Right ventricle myocardium inferior (tissue), 1 donor: ENCODE results near the gene FOXJ3. TPM values are rescaled to one million over a fixed set of nuclear protein-coding genes. Genes with fewer than 3 reads are reported as not detected.

Experiments used
- ATAC-seq: fragments of 200-7000 bp; cut with Tn5 transposase; one replicate; pipeline ENCODE4 v1.9.1; 2020; ENCODE audit warnings: mild to moderate bottlenecking, moderate library complexity
- DNase-seq: peaks from one replicate; pipeline ENCODE4 v3.0.0; 2021; ENCODE audit errors: missing footprints
- intact Hi-C: fragments of 100-400 bp; cut with DNase I; formaldehyde crosslinking; loops from one replicate; pipeline ENCODE4 v1.11.0; 2022
- total RNA-seq: library from RNA; stranded (reverse); fragmentation: NEBNext Ultra II Directional; extraction: Animal tissue kit (Norgen Biotek cat#: 25700); gene quantifications from one replicate; pipeline ENCODE4 v1.2.1, GENCODE V29; 2021
- donor health status: DM: no; HTN: yes; CAD: no; lungs with severe emphysema.

FOXJ3 gene
- total RNA-seq, 1 donor from 2014 or later, result 37.9 TPM

DNA sequence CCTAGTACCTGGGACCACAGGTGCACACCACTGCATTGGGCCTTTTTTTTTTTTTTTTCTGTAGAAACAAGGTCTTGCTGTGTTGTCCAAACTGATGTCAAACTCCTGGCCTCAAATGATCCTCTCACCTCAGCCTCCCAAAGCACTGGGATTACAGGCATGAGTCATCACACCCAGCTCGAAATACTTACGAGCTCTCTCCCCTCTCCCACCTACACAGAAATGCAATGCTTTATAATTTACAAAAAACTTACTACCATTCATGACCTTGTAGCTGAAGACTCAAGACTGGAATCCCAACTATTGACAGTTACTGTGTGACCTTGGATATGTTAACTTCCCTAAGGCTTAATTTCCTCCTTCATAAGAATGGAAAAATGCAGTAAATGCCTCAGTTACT, 18.7 kb downstream of the FOXJ3 start:
- DNase-seq (no peak), ATAC-seq (no peak)
- intact Hi-C loops, result no loop called here

DNA sequence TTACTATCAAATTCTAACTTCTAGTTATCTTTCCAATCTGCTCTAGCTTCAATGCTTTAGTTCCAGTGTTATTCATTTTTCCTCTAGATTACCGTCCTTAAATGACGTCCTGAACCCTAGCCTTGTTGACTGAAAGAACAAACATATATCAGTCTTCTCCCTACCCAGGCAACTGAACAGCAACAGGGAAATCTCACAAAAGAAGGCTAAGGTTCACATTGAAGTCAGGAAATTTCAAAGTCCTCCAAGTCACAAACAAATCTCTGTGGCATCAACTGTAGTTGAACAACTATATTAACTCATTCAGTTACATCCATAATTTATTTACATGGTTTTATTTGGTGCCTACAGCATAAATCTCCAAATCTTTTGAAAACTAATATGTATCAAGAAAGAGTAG, 19.5 kb downstream of the FOXJ3 start:
- ATAC-seq (no peak), DNase-seq (no peak)
- intact Hi-C loops, result no loop called here

DNA sequence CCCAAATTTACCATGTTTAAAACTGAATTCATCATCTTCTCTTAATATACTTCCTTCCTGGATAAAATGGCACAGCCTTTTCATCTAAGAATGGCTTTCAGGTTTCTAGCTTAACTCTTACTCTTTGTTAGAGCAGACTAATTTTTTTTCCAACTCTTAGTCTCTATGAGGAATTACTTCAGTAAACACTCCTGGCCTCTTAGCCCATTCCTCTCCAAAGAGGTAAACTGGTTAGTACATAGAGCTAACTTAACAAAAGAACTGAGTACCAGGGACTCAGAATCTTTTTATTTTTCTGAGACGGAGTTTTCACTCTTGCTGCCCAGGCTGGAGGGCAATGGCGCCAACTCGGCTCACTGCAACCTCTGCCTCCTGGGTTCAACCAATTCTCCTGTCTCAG, 21.1 kb downstream of the FOXJ3 start:
- ATAC-seq (no peak), DNase-seq (no peak)
- intact Hi-C loops, result no loop called here

DNA sequence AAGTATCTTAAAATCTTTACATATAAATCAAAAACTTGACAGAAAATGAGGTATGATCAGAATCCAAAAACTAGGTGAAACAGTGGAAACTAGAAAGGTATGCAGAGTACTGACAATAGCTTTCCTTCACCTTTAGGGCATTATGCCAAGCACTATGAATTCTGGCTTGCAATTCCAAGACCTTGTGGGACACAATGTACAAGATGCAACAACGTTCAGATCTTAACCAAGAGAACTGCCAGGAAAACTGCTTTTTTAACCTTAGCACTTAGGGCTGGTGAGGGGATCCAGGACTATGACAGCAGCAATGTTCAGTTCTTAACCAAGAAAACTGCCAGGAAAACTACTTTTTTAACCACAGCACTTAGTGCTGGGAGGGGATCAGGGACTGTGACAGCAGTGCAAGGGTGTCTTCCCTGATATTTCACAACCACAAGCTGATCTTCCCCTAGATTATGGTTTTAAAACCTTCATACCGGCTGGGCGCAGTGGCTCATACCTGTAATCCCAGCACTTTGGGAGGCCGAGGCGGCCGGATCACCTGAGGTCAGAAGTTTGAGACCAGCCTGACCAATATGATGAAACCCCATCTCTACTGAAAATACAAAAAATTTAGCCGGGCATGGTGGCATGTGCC, 22.3 kb downstream of the FOXJ3 start:
- DNase-seq (no peak), ATAC-seq (peak; percentile 20)
- intact Hi-C loops, result no loop called here

DNA sequence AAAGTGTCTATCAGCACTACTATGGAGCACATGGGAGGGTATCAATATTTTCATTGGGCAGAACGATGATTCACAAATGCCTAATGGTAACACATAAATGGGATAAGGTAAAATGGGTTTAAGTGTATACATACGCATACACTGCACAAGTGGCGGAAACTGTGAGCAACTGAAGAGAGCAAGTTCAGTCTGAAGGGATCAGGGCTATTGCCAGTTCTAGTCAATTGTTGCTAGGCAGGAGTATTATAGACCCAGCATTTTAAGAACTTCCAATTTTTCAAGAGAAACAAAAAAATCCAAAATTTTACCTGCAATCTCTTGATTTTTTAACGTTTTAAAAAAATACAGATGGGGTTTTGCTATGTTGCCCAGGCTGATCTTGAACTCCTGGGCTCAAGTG, 23.1 kb downstream of the FOXJ3 start:
- no peak for DNase-seq
- intact Hi-C loops, result no loop called here
- no peak for ATAC-seq

DNA sequence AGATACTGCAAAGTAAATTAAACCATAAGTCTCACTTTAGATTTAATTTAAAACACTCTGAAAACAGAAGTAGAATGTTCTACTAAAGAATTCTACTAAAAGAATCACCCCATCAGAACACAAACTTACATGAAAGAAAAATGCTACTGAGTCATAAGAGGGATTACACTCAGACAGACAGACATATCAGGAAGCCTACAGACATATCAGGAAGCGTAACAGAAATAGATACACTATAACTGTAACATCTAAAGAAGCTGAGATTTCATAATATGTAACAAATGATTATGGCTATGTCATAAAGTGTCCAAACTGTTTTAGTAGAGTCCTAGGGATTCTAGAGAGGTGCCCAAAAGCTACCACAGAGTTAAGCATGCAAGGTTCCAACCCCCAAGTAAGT, 23.9 kb downstream of the FOXJ3 start:
- ATAC-seq (no peak), DNase-seq (no peak)
- intact Hi-C loops, result no loop called here

DNA sequence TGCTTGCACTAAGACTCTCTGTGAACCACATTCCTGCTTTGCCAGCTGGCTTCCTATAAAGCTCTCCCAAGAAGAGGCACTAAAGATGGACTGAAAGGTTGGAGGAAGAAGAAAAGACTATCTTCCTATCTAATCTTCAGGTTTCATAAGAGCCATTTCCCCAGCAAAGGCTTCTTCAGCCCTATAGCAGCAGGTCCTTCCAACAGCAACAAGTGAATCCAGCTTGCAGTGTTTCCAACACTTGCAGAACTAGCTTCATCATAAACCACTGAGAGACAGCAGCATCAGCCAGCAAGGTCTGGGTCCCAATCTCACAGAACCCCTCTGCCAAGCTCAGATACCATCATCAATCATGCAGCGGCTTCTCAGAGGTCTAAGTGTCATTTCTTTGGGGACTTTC, 28.1 kb downstream of the FOXJ3 start:
- DNase-seq (no peak), ATAC-seq (no peak)
- intact Hi-C loops, result no loop called here

DNA sequence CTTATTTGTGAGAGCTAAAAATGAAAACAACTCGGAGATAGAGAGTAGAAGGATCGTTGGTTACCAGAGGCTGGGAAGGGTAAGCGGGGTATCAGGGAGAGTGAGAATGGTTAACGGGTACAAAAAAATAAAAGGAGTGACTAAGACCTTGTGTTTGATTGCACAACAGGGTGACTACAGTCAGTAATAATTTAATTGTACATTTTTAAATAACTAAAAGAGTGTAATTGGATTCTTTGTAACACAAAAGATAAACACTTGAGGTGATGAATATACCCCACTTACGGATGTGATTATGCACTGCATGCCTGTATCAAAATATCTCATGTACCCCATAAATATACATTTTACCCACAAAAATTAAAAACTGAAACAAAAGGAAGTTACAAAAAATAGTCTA, 29.4 kb downstream of the FOXJ3 start:
- ATAC-seq, result no peak
- no peak for DNase-seq
- intact Hi-C loops, result no loop called here

DNA sequence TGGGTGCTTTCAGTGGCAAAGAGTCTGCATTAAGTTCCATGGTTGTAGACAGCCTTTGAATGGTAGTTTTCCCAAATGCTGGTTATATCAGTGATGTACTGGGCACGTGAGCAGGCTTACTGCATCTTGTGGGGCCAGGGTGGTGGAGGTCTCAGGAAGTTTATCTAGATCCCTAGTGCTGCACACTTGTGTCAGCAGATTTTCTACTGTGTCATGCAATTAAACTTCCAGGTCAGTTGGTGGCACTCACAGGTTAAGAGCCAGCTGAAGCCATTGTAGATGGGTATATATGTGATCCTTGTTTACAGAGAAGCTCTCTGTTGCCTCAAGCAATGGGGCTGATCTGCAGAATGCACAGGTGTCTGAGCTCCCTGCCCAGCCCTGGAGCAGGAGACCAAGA, 33.0 kb downstream of the FOXJ3 start:
- intact Hi-C loops, result no loop called here
- ATAC-seq (no peak), DNase-seq (no peak)

DNA sequence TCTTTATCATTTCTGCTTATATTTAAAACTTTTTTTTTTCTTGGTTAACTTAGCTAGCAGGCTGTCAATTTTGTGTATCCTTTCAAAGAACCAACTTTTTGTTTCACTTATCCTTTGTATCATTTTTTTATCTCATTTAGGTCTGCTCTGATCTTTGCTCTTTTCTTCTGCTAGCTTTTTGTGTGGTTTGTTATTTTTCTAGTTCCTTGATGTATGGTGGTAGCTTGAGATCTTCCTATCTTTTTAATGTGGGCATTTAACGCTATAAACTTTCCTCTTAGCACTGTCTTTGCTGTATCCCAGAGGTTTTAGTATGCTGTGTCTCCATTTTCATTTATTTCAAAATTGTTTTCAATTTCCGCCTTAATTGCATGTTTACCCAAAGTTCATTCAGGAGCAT, 36.5 kb downstream of the FOXJ3 start:
- no peak for DNase-seq
- no peak for ATAC-seq
- intact Hi-C loops, result no loop called here

DNA sequence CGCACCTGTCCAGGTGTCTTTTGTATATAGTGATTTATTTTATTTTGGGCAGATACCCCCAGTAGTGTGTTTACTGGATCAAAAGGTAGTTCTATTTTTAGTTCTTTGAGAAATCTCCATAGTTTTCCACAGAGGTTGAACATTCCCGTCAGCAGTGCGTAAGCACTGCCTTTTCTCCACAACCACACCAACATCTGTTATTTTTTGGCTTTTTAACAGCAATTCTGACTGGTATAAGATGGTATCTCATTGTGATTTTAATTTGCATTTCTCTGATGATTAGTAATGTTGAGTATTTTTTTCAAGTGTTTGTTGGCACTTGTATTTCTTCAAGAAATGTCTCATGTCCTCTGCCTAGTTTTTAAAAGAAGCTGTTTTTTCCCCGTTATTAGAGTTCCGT, 39.2 kb downstream of the FOXJ3 start:
- DNase-seq (no peak), ATAC-seq (no peak)
- intact Hi-C loops, result no loop called here

DNA sequence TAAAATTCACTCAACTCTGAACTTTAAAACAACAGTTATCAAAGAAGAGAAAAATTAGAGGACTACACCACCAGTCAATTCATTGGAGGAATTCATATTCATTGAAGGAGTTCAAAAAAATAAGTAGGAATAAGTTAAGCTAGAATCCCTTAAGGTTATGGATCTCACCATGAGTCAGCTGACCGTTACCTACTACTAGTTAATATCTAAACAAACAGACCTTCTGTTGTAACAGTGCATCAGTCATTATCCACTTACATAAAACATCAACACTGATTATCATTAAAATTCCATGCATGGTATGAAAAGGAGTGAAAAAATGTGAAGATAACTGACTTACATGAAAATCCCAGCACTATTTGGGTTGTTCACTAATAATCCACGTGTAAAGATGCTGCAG, 44.9 kb downstream of the FOXJ3 start:
- no peak for ATAC-seq
- intact Hi-C loops, result no loop called here
- DNase-seq, result no peak

DNA sequence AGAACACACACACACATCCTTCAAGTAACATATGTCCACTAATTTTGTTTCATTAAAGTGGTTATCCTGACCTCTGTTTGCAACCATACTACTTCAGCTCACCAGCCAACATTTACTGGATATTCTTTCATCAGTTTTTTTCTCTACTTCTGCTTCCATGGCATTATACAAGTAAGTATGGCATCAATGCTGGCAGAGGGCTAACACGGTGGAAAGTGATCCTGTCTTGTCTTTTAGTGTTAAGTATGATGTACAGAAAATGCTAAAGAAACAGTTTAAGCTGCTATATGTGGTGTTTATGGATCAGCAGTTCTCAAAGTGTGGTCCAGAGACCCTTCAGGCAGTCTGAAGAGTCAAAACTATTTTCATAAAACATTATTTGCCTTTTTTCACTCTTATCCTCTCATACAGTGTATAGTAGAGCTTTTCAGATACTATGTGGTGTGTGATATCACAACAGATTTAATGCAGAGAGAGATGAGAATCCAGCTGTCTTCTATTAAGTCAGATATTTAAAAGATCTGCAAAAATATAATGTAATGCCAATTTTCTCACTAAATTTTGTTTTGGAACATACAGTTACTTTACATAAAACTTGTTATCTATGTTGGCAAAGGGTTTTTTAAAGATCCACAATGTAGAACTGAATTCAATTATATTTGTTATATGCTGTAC, 46.6 kb downstream of the FOXJ3 start:
- intact Hi-C loops, result no loop called here
- ATAC-seq, result no peak
- no peak for DNase-seq

DNA sequence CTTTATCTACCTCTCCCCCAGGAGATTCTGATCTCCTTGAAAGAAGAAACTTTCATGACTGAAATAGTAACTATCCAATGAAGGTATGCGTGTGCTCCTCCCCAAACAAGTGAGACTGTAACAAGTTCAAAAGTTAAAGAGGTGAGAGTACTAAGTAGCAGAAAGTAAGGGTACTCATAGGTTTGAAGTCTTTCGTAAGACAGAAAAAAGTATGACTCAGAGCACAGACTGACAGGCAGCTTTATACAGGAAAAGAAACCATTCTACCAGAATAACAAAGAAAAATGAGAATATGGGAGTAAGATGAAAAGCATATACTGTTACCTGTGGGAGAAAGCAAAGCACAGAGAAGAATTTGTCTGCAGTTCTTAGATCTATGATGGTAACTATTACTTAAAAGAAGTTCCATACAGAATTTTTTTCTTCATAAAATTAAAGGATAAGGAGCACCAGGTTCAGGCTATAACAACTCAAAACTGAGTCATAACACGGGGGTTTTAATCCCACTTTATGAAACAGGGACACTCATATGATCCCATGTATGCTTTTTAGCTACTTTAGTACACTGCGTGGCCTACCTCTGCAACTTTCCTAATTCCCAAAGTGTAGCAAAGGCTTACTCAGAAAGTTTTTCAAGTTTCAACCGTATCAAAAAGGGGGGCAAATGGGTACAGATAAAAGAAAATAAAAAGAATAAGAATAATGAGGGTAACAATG, 52.0 kb downstream of the FOXJ3 start:
- ATAC-seq, result no peak
- intact Hi-C loops, result no loop called here
- no peak for DNase-seq

DNA sequence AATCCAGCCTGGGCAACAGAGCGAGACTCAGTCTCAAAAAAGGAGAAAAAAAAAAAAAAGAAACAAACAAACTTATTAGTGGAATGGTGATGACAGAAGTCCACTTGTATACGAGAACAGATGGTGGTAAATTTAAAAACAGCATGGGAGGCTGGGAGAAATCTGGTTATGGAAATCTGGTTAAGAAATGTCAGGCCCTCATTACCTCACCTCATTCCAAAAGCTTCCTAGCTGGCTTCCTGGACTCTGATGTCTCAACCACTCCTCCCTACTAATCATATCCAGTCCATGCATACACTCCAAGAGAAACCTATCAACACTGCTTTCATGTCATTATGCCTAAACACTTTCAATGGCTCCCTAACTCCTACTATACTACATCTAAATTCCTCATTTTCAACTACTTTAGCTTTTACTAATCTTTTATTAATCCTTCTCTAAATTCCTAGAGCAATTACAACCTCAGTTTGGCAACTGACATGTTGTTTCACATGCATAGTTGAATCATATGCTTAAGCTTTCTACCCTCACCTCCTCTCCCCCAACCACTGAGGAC, 52.9 kb downstream of the FOXJ3 start:
- ATAC-seq (no peak), DNase-seq (no peak)
- intact Hi-C loops, result no loop called here

DNA sequence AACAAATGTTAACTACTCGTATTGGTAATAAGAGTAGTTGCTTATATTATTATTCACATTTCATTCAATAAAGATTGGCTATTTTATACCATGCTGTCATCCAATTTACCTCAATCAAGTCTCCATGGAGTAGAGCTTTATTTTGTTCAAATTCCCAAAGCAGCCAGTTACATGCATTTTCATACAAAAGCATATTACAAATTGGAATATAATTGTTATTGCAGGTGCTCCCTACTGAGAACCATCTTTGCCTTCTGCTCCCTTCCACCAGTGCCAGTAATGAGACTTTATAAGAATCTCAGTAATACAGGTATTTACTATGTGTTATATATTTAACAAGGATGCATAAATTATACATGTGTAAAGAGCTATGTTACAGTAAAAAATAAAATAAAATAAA, 54.2 kb downstream of the FOXJ3 start:
- intact Hi-C loops, result no loop called here
- ATAC-seq, result no peak

DNA sequence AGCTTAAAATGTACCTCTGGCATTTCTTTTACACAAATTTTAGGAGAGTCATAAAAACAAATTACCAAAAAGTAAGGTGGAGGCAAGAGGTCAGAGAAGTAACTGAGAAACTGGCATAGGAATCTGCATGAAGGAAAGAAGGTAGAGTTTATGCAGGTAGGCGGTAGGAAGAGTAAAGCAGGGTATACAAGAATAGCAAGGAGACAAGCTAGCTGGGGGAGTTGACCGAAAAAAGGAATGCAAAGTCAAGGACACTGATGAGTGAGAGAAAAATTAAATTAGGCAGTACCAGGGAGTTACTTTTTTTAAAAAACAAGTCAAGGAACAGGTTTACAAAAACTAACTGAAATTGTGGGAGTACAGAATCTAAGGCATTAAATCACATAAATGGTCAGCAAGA, 56.0 kb downstream of the FOXJ3 start:
- intact Hi-C loops, result no loop called here
- DNase-seq, result no peak
- no peak for ATAC-seq

More for the DNA sequence above, 54.2 kb downstream of the FOXJ3 start:
- DNase-seq, result no peak

DNA sequence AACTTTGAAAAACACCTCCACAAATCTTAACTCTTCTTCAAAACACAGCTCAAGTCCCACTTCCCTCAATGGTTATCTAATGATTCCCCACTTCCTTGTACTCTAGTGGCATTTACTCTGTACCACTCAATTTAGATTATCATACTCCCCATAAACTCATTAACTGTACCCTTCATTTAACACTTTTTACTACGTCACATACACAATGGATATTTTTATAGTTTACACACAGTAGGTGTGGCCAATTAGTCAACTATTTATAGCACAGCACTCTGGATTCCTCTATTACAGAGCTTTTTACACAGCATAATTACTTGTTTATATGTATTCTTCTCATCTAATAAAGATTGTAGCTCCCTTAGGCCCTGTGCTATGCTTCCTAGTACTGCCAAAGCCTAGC, 62.1 kb downstream of the FOXJ3 start:
- ATAC-seq (no peak), DNase-seq (no peak)
- intact Hi-C loops, result no loop called here

DNA sequence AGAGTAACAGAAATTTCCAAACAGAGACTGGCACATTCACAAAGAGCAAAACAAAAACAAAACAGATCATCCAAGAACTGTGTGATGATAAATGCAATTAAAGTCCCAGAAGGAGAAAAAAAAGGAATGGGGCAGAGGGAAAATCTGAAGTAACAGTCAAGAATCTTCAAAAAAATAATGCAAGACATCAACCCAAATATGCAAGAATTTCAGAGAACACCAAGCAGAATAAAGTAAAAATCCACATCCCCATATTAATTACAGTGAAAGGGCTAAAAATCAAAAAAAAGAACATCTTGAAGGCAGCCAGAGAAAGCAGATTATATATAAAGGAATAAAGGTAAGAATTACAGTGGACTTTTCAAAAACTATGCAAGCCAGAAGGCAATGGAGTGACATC, 67.1 kb downstream of the FOXJ3 start:
- intact Hi-C loops, result no loop called here
- DNase-seq (no peak), ATAC-seq (no peak)
